NCI-H524 (cell line): ENCODE measurements around the gene THY1.
"Not testable (repeated sequence)": the region's sequence is repeated elsewhere in the genome, so short reads cannot be mapped to it uniquely, and the experiment has no call there.

Experiments
- DNase-seq, 2 experiments: peaks; one replicate each; lab custom pipeline; 2025; lab: John Stamatoyannopoulos, UW

The THY1 gene

DNA sequence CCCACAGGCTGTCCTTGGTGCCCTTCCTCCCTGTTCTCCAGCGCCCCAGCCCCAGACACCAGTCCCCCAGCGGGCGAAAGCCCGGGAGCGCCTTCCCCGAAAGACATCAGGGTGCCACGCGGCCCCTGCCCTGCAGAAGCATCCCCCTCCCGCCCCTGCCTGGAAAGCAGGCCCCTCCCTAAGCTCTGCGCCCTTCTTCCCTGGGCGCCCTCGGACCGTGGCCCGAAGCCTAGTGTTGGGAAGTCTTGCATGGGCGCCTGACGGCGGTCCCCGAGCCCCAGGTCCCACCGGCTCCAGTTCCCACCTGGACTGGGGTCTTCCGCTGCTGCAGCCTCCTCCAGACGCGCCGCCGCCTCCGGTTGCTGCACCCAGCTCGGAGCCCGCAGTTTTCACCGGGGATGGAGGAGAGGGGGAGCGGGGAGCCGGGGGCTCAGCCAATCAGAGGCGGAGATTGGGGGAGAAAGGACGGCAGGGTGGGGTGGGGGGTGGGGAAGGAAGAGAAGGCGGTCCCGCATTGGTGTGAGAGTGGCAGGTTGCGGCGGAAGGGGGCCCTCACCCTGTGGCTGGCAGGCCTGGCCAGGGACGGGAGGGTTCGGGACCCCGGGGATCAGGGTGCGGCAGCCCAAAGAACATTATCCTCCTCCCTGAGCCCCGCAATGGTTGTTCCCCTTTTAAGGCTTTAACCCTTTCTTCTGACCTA is at the start of gene THY1:
Gene THY1 (minus strand): TSS at position 364 of the 700 bp plus-strand sequence. CDS start 2,267 bp downstream, outside the sequence.
- peak; percentile 52 to 65 for DNase-seq

DNA sequence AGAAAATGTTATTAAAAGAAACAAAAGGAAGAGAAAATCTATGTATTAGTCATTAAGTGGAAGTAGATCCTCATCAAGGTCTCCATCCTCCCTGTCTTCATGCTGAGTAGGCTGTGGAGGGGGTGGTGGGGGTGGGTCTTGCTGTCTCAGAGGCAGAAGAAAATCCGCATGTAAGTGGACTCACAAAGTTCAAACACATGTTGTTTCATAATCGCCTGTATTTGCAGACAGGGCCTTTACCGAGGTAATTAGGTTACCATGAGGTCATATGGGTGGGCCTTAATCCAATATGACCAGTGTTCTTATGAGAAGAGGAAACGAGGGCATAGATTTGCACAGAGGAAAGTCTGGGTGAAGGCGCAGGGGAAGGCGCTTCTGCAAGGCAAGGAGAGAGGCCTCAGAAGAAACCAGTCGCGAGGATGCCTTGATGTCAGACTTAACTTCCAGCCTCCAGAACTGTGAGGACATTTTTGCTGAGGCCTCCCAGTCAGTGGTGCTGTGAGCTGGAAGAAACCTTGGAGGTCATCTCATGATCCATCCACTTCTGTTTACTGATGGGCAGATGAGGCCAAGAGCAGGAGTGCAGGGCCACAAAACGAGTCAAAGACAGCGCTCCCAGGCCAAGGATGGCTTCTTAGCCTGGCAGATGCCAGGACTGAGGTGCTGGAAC is 49.3 kb upstream of the THY1 start:
- DNase-seq, result no peak

DNA sequence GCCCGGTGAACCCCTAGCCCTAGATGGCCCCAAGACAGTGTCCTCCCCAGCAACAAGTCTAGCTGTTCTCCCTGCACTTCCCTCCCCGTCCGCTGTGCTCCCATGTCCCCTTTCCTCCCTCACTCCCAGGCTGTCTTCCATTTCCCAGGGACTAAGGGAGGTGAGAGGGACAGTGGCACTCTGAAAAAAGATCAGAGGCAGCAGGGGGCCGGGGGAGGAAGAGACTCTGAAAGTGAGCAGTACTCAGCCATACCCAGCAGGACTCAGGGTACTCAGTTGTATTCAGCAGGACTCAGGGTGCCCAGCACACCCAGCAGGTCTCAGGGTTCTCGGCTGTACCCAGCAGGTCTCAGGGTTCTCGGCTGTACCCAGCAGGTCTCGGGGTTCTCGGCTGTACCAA is 48.4 kb upstream of the THY1 start:
- DNase-seq, result no peak

DNA sequence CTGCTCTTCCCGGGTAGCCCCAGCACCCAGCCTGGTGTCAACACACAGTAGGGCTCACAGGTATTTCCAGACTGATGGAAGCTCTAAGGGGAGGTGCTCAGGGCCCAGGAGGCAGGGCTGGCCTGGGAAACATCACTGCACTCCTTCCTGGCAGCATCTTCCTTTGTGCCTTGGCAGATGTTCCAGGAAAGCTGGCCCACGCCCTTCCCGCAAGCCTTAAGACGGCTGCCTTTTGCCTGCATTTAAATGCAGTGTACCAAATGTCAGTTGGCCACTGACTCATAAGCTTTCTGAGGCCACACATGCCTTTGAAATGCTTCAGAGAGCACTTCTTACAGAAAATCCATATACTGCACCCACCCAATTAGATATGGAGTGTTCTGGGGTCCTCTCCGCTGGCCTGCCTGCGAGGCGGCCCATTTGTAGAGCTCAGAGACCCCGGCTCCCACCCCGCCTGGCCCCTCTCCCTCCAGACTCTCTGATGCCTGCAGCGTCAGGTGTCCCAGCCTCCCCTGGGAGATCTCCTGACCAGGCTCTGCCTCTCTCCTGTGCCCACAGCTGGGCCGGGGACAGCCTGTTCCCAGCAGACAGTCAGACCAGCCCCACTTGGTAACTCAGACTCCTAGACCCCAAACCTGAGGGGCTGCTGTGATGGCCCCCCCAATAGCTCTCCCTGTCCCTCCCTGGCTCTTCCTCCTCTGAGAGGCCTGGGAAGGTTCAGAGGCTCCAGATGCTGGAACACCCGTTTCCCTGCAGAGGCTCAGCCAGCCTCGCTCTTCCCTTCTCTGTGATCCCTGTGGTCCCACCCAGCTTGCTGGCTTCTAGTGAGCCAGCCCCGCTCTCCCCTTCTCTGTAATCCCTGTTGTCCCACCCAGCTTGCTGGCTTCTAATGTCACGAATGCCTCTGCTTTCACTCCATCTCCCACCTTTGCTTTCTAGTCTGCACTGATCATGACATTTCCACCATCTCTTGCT is 47.6 kb upstream of the THY1 start:
- DNase-seq, result peak in 1 of 2 experiments; percentile 42

DNA sequence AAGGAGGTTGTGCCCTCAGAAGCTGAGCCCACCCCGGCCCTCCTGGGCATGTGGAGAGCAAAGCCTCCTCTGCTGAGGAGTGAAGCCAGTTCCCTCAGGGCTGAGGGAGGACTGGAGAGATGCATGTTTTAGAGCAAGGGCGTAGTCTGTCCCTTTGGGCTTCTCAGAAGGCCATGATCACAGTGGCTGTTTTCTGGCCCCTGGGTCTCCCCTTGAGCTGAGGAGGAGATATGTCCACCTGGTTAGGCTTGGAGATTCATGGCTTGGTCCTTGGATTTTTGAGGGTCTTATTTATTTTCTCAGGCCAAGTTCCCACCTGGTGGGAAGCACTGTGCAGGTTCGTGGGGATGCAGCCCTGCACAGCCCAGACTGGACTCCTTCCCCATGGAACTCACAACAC is 46.5 kb upstream of the THY1 start:
- no peak for DNase-seq

DNA sequence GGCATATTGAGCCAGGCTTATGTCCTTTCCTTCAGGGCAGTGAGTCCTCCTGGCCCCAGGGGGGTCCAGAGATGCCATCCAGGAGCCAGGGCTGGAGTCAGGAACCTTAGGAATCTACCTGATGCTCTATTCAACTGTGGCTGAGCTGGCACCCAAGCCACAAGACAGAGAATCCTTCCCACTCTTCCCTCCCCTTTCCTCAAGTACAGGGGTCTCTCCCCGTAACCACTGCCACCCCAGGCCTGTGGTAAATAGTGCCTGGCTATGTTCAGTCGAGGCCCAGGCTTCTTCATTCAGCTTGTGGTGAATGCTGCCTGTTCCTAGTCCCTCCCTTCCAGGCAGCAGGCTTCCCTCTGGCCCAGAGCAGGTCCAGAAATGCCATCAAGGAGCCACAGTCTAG is 45.5 kb upstream of the THY1 start:
- no peak for DNase-seq

DNA sequence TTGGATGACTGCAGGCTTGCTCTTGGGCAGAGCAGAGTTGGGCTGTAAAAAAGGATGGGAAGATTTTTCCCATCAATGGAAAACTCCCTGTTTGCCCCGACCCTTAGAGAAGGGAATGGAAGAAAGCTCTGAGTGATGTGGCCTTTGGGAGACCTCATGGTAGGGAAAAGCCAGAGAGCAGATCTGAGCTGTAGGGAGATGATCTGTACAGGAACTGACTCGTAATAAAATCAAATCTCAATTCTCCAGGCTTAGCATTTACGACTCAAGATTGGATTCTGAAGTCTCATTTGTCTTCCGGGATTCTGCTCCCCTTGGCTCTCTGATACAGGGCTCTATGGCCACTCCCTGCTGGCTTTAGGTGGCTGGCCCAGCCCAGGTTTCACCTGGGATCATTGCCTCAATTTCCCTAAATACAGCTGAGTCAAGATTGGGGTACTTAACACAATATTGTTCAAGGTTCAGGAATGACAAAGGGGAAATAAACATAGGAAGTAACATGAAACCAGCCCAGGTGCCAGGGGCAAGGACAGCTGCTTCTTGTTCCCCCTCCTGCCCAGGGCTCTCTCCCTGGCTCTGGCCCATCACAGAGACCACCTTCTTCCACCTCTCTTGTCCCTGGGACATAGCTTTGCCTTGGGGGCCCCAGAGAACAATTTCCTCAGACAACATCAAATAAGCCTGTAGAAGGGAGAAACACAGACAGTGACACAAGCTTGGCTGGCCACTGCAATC is 38.4 kb upstream of the THY1 start:
- peak in 1 of 2 experiments; percentile 23 for DNase-seq

DNA sequence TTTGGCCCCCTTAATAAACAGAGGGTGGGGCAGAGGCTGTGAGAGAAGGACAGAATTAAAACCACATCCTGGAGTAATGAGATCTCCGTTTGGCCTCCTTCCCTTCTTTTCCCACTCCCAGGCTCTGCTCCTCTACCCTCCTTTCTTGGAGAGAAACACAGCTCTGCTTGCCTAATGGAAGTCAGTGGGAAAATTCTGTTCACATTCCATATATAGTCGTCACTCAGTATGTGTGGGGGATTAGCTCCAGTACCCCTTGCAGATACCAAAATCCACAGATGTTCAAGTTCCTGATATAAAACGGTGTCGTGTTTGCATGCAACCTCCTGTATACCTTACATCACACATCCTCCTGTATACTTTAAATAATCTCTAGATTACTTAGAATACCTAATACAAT is 37.6 kb upstream of the THY1 start:
- peak in 1 of 2 experiments; percentile 49 for DNase-seq

DNA sequence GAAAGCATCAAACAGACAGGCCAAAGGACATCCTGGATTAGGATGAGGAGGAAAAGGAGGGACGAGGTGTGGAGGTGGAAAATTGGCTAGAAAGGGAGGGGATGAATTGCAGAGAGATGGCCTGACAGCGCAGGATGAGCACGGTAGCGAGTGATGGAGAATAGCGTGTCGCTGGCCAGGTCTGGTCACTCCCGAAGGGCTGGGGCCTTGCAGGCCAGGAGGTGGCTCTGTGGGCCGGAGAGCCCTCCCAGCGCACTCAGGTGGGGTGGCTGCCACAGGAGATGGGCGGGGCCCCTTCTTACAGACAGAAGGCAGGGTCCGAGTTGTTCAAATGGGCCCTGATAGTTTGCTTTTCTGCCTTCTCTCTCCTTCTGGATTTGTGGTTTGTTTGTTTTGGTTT is 37.1 kb upstream of the THY1 start:
- DNase-seq, result no peak

DNA sequence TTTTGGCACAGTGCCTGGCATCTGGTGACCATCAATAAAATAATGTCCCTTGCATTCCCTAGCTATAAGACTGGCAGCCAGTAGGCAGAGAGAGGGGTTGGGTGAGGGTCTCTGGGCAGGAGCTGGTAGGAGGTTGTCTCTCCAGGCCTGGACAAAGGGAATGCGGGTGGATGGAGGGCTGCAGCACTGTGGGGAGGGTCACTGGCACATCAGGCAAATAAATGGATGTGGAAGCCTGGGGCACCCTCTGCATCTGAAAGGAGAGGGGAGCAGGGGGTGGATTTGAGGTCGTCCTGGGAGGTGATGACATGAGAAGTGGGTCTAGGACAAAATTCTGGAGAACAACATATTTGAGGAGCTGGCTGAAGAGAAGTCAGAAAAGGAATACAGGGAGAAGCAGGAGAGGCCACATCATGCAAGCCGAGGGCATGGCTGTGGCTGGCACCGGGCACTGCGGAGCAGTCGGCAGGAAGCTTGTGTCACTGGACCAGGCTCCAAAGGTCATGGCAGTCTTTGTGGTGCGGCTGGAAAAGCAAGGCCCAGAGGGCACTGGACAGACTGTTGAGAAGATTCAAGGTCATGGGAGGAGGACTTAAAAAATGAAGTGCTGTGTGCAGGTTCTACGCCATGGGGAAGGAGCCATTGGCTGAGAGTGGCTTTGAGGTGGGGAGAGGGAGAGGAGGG is 36.5 kb upstream of the THY1 start:
- DNase-seq, result no peak

DNA sequence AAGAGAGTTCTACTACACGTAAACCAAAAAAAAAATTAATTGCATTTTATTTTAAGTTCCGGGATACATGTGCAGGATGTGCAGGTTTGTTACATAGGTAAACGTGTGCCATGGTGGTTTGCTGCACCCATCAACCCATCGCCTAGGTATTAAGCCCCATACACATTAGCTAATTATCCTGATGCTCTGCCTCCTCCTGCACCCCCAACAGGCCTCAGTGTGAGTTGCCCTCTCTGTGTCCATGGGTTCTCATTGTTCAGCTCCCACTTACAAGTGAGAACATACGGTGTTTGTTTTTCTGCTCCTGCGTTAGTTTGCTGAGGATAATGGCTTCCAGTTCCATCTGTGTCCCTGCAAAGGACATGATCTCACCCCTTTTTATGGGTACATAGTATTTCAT is 32.7 kb upstream of the THY1 start:
- peak in 1 of 2 experiments; percentile 28 for DNase-seq

DNA sequence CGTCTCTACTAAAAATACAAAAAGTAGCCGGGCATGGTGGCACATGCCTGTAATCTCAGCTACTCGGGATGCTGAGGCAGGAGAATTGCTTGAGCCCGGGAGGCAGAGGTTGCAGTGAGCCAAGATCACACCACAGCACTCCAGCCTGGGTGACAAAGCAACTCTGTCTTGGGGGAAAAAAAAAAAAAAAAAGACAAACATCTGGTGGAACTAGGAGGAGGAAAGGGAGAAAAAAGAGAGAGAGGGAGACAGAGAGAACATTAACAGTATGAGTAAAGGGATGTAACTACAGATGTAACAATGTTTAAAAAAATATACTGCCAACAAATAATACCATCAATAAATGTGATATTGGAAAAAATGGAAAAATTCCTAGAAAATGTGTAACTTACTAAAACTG is 32.3 kb upstream of the THY1 start:
- not testable (repeated sequence) for DNase-seq

DNA sequence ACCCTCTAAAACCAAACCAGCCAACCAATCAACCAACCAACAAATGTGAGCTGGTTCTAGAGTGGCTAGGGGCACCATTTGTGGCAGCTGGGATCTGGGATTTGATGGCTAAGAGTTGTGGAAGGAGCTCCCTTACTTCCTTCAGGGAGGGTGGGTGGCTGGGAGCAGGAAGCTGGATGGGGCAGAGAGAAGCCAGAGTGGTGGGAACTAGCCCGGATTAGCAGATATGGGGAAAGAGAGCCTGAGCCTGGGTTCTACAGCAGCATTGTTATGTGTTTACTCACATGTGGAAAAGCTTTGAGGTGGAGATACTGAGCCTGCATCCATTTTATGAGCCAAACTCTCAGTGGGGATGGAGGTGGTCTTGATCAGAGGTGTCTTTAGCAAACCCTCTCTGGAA is 30.9 kb upstream of the THY1 start:
- DNase-seq, result no peak

DNA sequence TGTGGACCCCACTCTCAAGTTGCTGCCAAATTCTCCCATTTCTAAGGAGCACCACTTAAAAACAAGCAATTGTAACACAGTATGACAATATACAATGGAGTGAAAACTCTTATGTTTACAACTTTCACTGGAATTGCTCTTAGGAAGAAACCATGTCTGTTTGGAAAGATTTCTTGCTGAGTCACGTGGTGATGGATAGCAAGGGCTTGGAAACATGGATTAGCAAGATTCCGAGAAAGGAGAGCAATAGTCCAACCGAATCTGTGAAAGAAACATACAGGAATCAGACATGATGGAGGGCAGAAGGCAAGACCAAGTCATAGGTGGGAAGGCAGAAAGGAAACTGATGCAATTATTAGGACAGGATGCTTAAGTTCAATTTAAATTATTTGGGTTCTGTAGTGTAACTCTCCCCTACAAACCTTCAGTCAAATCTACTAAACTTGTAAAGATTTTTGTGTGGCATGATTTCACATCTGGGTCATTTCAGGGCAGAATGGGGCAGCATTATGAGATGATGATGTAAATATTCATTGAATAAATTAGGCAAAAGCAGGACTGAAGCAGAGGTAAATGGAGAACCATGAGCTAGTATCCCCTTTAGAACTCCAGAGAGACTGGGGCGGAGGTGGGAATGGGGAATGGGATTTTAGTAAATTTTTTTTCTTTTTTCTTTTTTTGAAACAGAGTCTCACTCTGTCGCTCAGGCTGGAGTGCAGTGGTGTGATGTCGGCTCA is 27.8 kb upstream of the THY1 start:
- DNase-seq, result no peak

DNA sequence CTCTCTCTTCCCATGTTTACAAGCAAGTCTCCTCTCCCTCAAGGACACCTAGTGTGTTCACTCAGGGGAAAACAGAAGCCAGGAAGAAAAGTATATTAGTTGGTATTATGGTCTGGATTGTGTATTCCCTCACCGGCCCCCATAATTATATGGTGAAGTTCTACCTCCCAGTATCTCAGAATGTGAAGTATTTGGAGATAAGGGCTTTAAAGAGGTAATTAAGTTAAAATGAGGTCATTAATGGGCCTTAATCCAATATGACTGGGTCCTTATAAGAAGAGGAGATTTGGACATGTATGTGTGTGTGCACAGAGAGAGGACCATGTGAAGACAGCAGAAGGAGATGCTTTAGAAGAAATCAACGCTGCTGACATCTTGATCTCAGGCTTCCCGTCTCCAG is 26.5 kb upstream of the THY1 start:
- no peak for DNase-seq

DNA sequence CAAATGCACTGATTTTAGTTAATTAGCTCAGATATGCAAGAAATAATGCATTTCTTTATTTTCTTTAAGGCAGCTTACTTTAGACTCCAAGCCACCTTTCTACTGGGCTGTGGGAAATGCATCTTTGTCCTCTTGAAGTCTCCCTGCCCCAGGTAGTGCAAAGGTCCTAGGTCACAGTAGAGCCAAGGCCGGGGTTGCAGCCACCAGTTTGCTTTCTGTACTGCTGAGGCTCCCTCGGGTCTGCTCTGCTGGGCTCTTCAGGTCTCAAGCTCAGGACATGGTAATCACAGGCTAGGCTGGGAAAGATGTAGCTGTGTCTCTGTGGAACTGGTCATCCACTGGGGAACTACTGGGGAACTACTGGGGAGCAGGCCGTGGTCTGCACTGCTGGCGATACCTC is 25.4 kb upstream of the THY1 start:
- no peak for DNase-seq

DNA sequence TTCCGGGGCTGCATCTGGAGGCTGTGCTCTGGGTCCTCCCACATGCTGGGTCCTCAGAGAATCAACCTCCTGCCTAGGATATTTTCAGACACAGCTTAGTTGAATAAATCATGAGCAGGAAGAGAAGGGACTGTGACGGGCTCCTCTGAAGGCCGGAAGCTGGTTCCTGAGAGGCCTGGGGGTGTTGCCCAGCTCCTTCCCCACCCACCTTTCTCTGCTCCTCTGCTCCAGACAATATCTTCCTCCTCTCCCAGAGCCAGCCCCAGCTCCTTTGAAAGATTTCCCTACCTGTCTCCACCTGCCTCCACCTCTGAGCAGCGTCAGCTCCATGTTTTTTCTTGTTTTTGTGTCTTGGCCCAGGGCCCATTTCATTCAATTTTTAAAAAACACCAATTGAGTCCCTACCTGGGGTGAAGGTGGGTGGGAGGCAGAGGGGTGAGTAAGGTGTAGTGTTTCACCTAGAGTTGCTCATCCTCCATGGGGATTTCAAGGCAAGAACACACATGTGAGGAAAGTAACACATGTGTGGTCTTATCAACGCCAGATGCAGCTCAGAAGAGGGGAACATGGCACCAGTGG is 24.8 kb upstream of the THY1 start:
- no peak for DNase-seq

DNA sequence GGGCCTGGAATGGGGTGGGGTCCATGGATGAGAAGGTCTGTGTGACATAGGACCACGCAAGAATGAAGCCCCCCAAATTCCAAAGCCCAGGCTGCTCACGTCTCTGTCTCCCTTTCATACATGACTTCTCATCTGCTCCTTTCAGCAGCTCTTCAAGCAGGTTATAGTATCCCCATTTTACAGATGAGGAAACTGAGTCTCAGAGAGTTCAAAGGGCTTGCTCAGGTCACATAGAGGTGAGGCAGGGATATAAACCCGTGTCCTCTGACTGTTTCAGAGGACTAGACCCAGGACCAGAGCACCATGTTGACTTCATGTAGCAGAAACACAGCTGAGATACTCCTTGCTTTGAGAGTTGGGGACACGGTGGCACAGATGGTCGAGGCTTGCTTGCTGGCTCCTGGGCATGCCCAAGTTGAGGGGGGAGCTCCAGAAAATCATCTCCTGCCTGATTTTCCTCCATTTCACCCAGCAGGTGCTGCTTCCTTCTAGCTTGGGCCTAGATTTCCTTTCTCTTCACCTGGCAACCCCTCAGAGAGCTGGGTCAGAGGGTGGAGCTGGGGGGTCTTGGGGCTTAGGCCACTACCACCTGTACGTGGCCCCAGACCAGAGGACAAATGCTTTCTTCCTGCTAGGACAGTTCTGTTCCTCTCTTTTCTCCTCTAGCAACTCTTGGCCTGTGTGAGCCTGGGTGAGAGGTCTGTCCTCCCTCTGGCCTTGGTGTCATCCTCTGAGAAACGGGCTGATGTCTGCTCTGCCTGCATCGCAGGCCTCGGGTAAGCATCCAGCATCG is 24.1 kb upstream of the THY1 start:
- no peak for DNase-seq

DNA sequence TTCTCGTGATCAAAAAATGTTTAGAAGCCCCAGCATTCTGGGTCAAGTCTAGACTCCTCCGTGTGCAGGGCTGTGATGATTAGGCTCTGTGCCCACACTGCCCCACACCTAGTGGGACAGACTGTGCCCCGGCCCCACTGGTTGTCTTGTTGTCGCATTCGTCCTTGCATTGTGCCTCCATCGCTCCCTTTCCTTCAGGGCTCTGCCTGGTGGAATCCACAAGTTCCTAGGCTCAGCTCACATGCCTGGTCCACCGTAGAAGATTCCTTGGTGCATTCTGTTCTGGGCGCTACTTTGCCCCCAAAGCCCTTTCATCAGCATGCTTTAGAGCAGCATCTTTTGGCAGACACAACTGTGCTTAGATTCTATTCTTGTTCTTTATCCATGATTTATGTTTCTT is 23.5 kb upstream of the THY1 start:
- DNase-seq, result no peak
